Loucy (cell line): ENCODE data around the gene MRPS31.

Source experiments
- H2AFZ ChIP-seq: fragments of 200-600 bp; sonication (generic); 2 replicates; pipeline ENCODE4 v1.6.0; 2016; ENCODE audit warnings: antibody characterized with exemption, mild to moderate bottlenecking, low read length, moderate library complexity
- H3F3A ChIP-seq: fragments of 200-600 bp; 2 replicates; pipeline ENCODE4 v1.6.0; 2016; ENCODE audit warnings: antibody characterized with exemption, low read depth, mild to moderate bottlenecking
- H3K27me3 ChIP-seq: fragments of 200-600 bp; sonication (generic); 2 replicates; pipeline ENCODE4 v1.6.1; 2014; ENCODE audit warnings: low read length, mild to moderate bottlenecking; ENCODE audit not compliant: insufficient read depth, poor library complexity, severe bottlenecking
- H3K36me3 ChIP-seq: fragments of 200-600 bp; sonication (generic); 2 replicates; pipeline ENCODE4 v1.6.1; 2016; ENCODE audit warnings: low read length; ENCODE audit not compliant: insufficient read depth
- H3K4me1 ChIP-seq: fragments of 200-600 bp; sonication (generic); 2 replicates; pipeline ENCODE4 v1.5.1; 2014; ENCODE audit warnings: low read length, mild to moderate bottlenecking; ENCODE audit not compliant: insufficient read depth, poor library complexity, severe bottlenecking
- H3K4me2 ChIP-seq: fragments of 200-600 bp; sonication (generic); 2 replicates; pipeline ENCODE4 v1.6.0; 2014; ENCODE audit warnings: antibody characterized with exemption, low read length, low read depth, mild to moderate bottlenecking; ENCODE audit not compliant: poor library complexity, severe bottlenecking
- H3K4me3 ChIP-seq: fragments of 200-600 bp; sonication (generic); 2 replicates; pipeline ENCODE4 v1.5.1; 2014; ENCODE audit warnings: low read length, mild to moderate bottlenecking, mixed read lengths; ENCODE audit not compliant: poor library complexity, severe bottlenecking
- H3K79me2 ChIP-seq: fragments of 200-600 bp; sonication (generic); 2 replicates; pipeline ENCODE4 v1.6.1; 2014; ENCODE audit warnings: low read length; ENCODE audit not compliant: insufficient read depth
- H3K9ac ChIP-seq: fragments of 200-600 bp; sonication (generic); 2 replicates; pipeline ENCODE4 v1.6.0; 2014; ENCODE audit warnings: mild to moderate bottlenecking, low read depth, low read length, moderate library complexity; ENCODE audit not compliant: poor library complexity, severe bottlenecking
- H3K9me2 ChIP-seq: fragments of 200-600 bp; sonication (generic); replicated peaks from 2 replicates; pipeline ENCODE4 v1.6.1; 2016; ENCODE audit warnings: low read depth, low read length, mixed read lengths
- H3K9me3 ChIP-seq: fragments of 200-600 bp; sonication (generic); 2 replicates; pipeline ENCODE4 v1.6.1; 2014; ENCODE audit warnings: mild to moderate bottlenecking, antibody characterized with exemption, low read length, low read depth; ENCODE audit not compliant: insufficient read depth
- H4K20me1 ChIP-seq: fragments of 200-600 bp; sonication (generic); 2 replicates; pipeline ENCODE4 v1.6.0; 2014; ENCODE audit warnings: antibody characterized with exemption, low read length, mild to moderate bottlenecking; ENCODE audit not compliant: insufficient read depth, poor library complexity, severe bottlenecking
- CTCF ChIP-seq: fragments of 200-600 bp; sonication (generic); conservative IDR thresholded peaks from 2 replicates; pipeline ENCODE4 v1.5.1; 2014; ENCODE audit warnings: mild to moderate bottlenecking, antibody characterized with exemption, low read length
- EZH2phosphoT487 ChIP-seq: fragments of 200-600 bp; IDR thresholded peaks from 2 replicates; pipeline ENCODE4 v1.6.1; 2018; ENCODE audit warnings: antibody characterized with exemption, mild to moderate bottlenecking, moderate library complexity, borderline replicate concordance

Gene MRPS31

DNA sequence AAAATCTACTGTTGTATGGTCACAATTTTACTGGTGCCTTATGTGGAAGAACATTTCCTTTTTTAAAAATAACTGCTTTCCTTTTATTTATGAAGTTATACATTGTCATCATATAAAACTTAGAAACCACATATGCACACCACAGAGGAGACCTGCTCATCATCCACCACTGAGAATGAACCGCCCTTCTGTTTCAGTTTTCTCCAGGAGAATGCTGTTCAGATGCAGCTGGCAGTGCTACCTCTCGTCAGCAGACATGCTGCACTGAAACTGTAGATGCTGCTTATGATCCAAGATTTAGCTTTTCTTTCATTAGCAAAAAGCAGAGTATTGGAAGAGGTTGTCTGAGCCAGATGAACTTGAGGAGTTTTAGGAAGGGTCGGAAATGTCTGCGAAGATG, 28.5 kb upstream of the MRPS31 start:
- Histone ChIP-seq H3K27me3 (no peaks in the 10 kb centered on the region), H3K4me1 (peaks cover 48% of the 10 kb centered on the region), H4K20me1 (no peaks in the 10 kb centered on the region), H3K79me2 (no peaks in the 10 kb centered on the region), H3K9ac (peak overlapping the region; percentile 14), H3K4me2 (peak overlapping the region; percentile 76), H3K9me3 (no peaks in the 10 kb centered on the region), H3K36me3 (no peaks in the 10 kb centered on the region), H2AFZ (no peak overlapping the region), H3F3A (no peaks in the 10 kb centered on the region), H3K4me3 (peak overlapping the region; percentile 62), H3K9me2 (no peaks in the 10 kb centered on the region)
- TF ChIP-seq CTCF (no peak), EZH2phosphoT487 (no peak)

DNA sequence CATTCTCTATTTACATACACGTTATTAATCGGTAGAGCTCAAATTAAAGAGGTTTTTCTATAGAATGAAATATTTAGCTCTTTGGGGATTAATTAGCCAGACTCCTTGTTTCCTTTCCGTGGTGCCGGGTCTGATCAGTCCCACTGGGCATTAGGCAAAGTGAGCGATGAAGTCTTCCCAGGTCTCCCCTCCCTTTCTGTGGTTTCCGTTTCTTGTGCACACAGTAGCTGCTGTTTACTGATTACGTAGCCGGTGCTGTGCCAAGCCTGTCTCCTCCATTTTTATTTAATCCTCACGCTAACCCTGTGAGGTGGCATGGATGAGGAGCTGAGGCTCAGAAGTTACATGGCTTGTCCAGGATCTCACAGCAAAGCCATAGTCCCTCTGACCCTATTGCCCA, 27.4 kb upstream of the MRPS31 start:
- H3K4me3 ChIP-seq = peak overlapping the region; percentile 62
- peak overlapping the region; percentile 76 for H3K4me2 ChIP-seq
- H3K9me3 ChIP-seq = no peaks in the 10 kb centered on the region
- no peaks in the 10 kb centered on the region for H3K79me2 ChIP-seq
- no peaks in the 10 kb centered on the region for H4K20me1 ChIP-seq
- no peaks in the 10 kb centered on the region for H3K9me2 ChIP-seq
- TF ChIP-seq EZH2phosphoT487 (no peak), CTCF (no peak)
- peak overlapping the region; percentile 51 for H2AFZ ChIP-seq
- no peaks in the 10 kb centered on the region for H3F3A ChIP-seq
- H3K9ac ChIP-seq = peak overlapping the region; percentile 45
- H3K27me3 ChIP-seq = no peaks in the 10 kb centered on the region
- peaks cover 48% of the 10 kb centered on the region for H3K4me1 ChIP-seq
- no peaks in the 10 kb centered on the region for H3K36me3 ChIP-seq

GRCh38 chr13:40796649-40797048, 25.7 kb upstream of the MRPS31 start:
- Histone ChIP-seq H3K27me3 (no peaks in the 10 kb centered on the region), H4K20me1 (no peaks in the 10 kb centered on the region), H3K4me1 (peaks cover 50% of the 10 kb centered on the region), H3K4me2 (no peak overlapping the region), H3K9me2 (no peaks in the 10 kb centered on the region), H3K36me3 (no peaks in the 10 kb centered on the region), H3K9me3 (no peaks in the 10 kb centered on the region), H3K79me2 (no peaks in the 10 kb centered on the region), H2AFZ (no peak overlapping the region), H3K9ac (no peak overlapping the region), H3K4me3 (no peak overlapping the region), H3F3A (0 out of 2 replicates have a peak, but pooled peaks cover 2% of the 10 kb centered on the region)
- TF ChIP-seq EZH2phosphoT487 (no peak), CTCF (no peak)
